ENCODE results near the gene ZFHX3.

- TF ChIP-seq POLR2A (IDR thresholded peaks at IDR 0.05; ENCODE audit: low read depth, low read length) (no peak), POLR2AphosphoS5 (IDR thresholded peaks at IDR 0.05; ENCODE audit: low read length) (no peak), CTCF (IDR thresholded peaks at IDR 0.05 in 2 of 3, conservative IDR thresholded peaks at IDR 0.05 in 1 of 3; ENCODE audit: control insufficient read depth in 2 of 3, extremely low read depth in 1 of 3, insufficient read depth in 1 of 3, low read depth in 3 of 3, low read length in 3 of 3) (no peak), BCL3 (IDR thresholded peaks at IDR 0.05; ENCODE audit: borderline replicate concordance, insufficient read depth, low read depth, low read length, poor library complexity, severe bottlenecking) (no peak), FOS (IDR thresholded peaks at IDR 0.05; ENCODE audit: borderline replicate concordance, extremely low read depth, insufficient read length) (no peak), NFIC (IDR thresholded peaks at IDR 0.05; ENCODE audit: low read depth, low read length) (no peak), EGR1 (IDR thresholded peaks at IDR 0.05; ENCODE audit: borderline replicate concordance in 1 of 2, low read depth in 2 of 2, low read length in 2 of 2) (no peak)
Observed at GRCh38 chr16:73014768-73015167, 33.2 kb downstream of the ZFHX3 start.
